Measurements from ENCODE around the gene HNRNPLL.

- no peak for TF ChIP-seq RAD21 (IDR thresholded peaks at IDR 0.05)
- TF ChIP-seq GABPA (IDR thresholded peaks at IDR 0.05 in 1 of 2, conservative IDR thresholded peaks at IDR 0.05 in 1 of 2), result no peak
- TF ChIP-seq REST (IDR thresholded peaks at IDR 0.05), result no peak
- TF ChIP-seq CTCF (IDR thresholded peaks at IDR 0.05; ENCODE audit: low read depth, low read length, missing input control), result no peak
- no peak for TF ChIP-seq YY1 (IDR thresholded peaks at IDR 0.05)
- no peak for TF ChIP-seq SP1 (IDR thresholded peaks at IDR 0.05)
- no peak for TF ChIP-seq MAX (IDR thresholded peaks at IDR 0.05)
- TF ChIP-seq TAF1 (conservative IDR thresholded peaks at IDR 0.05), result no peak
- no peak for TF ChIP-seq JUND (IDR thresholded peaks at IDR 0.05)
These were observed 12.5 kb upstream of the HNRNPLL start for GRCh38 chr2:38615237-38615636.

Measured in liver (tissue), 3 donors.